Measurements from ENCODE around the gene TENM3.
"Not testable (repeated sequence)": the region's sequence is repeated elsewhere in the genome, so short reads cannot be mapped to it uniquely, and the experiment has no call there.

TENM3 gene

GRCh38 chr4:182243204-182243603 is at the start of gene TENM3:
Gene TENM3 (plus strand): TSS chr4:182243402. CDS start chr4:182324021, 80,619 bp downstream.
- not testable (repeated sequence) for DNase-seq (ENCODE audit: low spot score)

- DNase-seq (ENCODE audit: low spot score): no peak
Measured at GRCh38 chr4:182194091-182194824, 48.9 kb upstream of the TENM3 start.

- no peak for DNase-seq (ENCODE audit: low spot score)
Measured at GRCh38 chr4:182197611-182198010, 45.6 kb upstream of the TENM3 start.

- DNase-seq (ENCODE audit: low spot score): no peak
Measured at GRCh38 chr4:182201871-182202270, 41.3 kb upstream of the TENM3 start.

GRCh38 chr4:182202650-182203049 is 40.6 kb upstream of the TENM3 start:
- no peak for DNase-seq (ENCODE audit: low spot score)

GRCh38 chr4:182203872-182204411 is 39.3 kb upstream of the TENM3 start:
- DNase-seq (ENCODE audit: low spot score): no peak

GRCh38 chr4:182205306-182205705 is 37.9 kb upstream of the TENM3 start:
- DNase-seq (ENCODE audit: low spot score): no peak

GRCh38 chr4:182206266-182206665 is 36.9 kb upstream of the TENM3 start:
- DNase-seq (ENCODE audit: low spot score): no peak

GRCh38 chr4:182206916-182207315 is 36.3 kb upstream of the TENM3 start:
- no peak for DNase-seq (ENCODE audit: low spot score)

GRCh38 chr4:182207830-182208396 is 35.3 kb upstream of the TENM3 start:
- DNase-seq (ENCODE audit: low spot score): no peak

- no peak for DNase-seq (ENCODE audit: low spot score)
Measured at GRCh38 chr4:182208526-182209050, 34.6 kb upstream of the TENM3 start.

- no peak for DNase-seq (ENCODE audit: low spot score)
Measured at GRCh38 chr4:182212211-182212761, 30.9 kb upstream of the TENM3 start.

GRCh38 chr4:182213004-182213403 is 30.2 kb upstream of the TENM3 start:
- DNase-seq (ENCODE audit: low spot score): no peak

GRCh38 chr4:182215148-182215547 is 28.1 kb upstream of the TENM3 start:
- no peak for DNase-seq (ENCODE audit: low spot score)

GRCh38 chr4:182216005-182216404 is 27.2 kb upstream of the TENM3 start:
- DNase-seq (ENCODE audit: low spot score): no peak

GRCh38 chr4:182219411-182220056 is 23.7 kb upstream of the TENM3 start:
- DNase-seq (ENCODE audit: low spot score): no peak

GRCh38 chr4:182221987-182222386 is 21.2 kb upstream of the TENM3 start:
- no peak for DNase-seq (ENCODE audit: low spot score)

GRCh38 chr4:182222766-182223165 is 20.4 kb upstream of the TENM3 start:
- DNase-seq (ENCODE audit: low spot score): no peak

GRCh38 chr4:182223708-182224107 is 19.5 kb upstream of the TENM3 start:
- DNase-seq (ENCODE audit: low spot score): no peak

GRCh38 chr4:182224192-182224850 is 18.9 kb upstream of the TENM3 start:
- no peak for DNase-seq (ENCODE audit: low spot score)

GRCh38 chr4:182225257-182225852 is 17.8 kb upstream of the TENM3 start:
- no peak for DNase-seq (ENCODE audit: low spot score)

GRCh38 chr4:182227611-182228010 is 15.6 kb upstream of the TENM3 start:
- no peak for DNase-seq (ENCODE audit: low spot score)
